ENCODE measurements around the gene ABCC4. TPM values are rescaled to one million over a fixed set of nuclear protein-coding genes. Genes with fewer than 3 reads are reported as not detected.

ABCC4 gene
- total and polyA plus RNA-seq, 2 of the 13 experiments (the other 11 are each of a cell fraction or from before 2014, with no cell fraction given), result 4.2 to 11.3 TPM

- TF ChIP-seq ATF1 (CRISPR knock-in tag; IDR thresholded peaks at IDR 0.05), result peak; percentile 62
- TF ChIP-seq MED1 (CRISPR knock-in tag; IDR thresholded peaks at IDR 0.05), result no peak
- no peak for TF ChIP-seq NFIB (CRISPR knock-in tag; IDR thresholded peaks at IDR 0.05; ENCODE audit: borderline replicate concordance)
- TF ChIP-seq, protein P1, sequence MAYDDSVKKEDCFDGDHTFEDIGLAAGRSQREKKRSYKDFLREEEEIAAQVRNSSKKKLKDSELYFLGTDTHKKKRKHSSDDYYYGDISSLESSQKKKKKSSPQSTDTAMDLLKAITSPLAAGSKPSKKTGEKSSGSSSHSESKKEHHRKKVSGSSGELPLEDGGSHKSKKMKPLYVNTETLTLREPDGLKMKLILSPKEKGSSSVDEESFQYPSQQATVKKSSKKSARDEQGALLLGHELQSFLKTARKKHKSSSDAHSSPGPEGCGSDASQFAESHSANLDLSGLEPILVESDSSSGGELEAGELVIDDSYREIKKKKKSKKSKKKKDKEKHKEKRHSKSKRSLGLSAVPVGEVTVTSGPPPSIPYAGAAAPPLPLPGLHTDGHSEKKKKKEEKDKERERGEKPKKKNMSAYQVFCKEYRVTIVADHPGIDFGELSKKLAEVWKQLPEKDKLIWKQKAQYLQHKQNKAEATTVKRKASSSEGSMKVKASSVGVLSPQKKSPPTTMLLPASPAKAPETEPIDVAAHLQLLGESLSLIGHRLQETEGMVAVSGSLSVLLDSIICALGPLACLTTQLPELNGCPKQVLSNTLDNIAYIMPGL (CRISPR knock-in tag; IDR thresholded peaks at IDR 0.05; ENCODE audit: borderline replicate concordance in 1 of 2, low read depth in 1 of 2), result no peak
- TF ChIP-seq ZBTB7B (CRISPR knock-in tag; IDR thresholded peaks at IDR 0.05), result no peak
- TF ChIP-seq SMAD3 (CRISPR knock-in tag; IDR thresholded peaks at IDR 0.05), result no peak
- TF ChIP-seq, protein P2, sequence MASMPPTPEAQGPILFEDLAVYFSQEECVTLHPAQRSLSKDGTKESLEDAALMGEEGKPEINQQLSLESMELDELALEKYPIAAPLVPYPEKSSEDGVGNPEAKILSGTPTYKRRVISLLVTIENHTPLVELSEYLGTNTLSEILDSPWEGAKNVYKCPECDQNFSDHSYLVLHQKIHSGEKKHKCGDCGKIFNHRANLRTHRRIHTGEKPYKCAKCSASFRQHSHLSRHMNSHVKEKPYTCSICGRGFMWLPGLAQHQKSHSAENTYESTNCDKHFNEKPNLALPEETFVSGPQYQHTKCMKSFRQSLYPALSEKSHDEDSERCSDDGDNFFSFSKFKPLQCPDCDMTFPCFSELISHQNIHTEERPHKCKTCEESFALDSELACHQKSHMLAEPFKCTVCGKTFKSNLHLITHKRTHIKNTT (CRISPR knock-in tag; IDR thresholded peaks at IDR 0.05), result no peak
- TF ChIP-seq CREB1 (IDR thresholded peaks at IDR 0.05), result peak; percentile 53; the same call in 1 of the 2 replicates
- peak; percentile 85 for TF ChIP-seq CREB1 (CRISPR knock-in tag; IDR thresholded peaks at IDR 0.05)
- TF ChIP-seq ARNTL (CRISPR knock-in tag; IDR thresholded peaks at IDR 0.05), result no peak
- TF ChIP-seq FOXK2 (IDR thresholded peaks at IDR 0.05), result peak; percentile 72; the same call in 1 of the 2 replicates
- peak; percentile 86; the same call in 1 of the 2 replicates for TF ChIP-seq ARID3A (IDR thresholded peaks at IDR 0.05; ENCODE audit: low read depth, low read length)
- TF ChIP-seq MAFG (CRISPR knock-in tag; IDR thresholded peaks at IDR 0.05), result no peak
- TF ChIP-seq NFIC (IDR thresholded peaks at IDR 0.05; ENCODE audit: low read length), result peak; percentile 65; the same call in 1 of the 2 replicates
- TF ChIP-seq FOXO1 (CRISPR knock-in tag; IDR thresholded peaks at IDR 0.05), result peak; percentile 72; the same call in 1 of the 2 replicates
- TF ChIP-seq, protein P3, sequence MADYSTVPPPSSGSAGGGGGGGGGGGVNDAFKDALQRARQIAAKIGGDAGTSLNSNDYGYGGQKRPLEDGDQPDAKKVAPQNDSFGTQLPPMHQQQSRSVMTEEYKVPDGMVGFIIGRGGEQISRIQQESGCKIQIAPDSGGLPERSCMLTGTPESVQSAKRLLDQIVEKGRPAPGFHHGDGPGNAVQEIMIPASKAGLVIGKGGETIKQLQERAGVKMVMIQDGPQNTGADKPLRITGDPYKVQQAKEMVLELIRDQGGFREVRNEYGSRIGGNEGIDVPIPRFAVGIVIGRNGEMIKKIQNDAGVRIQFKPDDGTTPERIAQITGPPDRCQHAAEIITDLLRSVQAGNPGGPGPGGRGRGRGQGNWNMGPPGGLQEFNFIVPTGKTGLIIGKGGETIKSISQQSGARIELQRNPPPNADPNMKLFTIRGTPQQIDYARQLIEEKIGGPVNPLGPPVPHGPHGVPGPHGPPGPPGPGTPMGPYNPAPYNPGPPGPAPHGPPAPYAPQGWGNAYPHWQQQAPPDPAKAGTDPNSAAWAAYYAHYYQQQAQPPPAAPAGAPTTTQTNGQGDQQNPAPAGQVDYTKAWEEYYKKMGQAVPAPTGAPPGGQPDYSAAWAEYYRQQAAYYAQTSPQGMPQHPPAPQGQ (CRISPR knock-in tag; IDR thresholded peaks at IDR 0.05; ENCODE audit: borderline replicate concordance), result no peak
- TF ChIP-seq, protein P4, sequence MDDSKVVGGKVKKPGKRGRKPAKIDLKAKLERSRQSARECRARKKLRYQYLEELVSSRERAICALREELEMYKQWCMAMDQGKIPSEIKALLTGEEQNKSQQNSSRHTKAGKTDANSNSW (CRISPR knock-in tag; IDR thresholded peaks at IDR 0.05; ENCODE audit: borderline replicate concordance), result no peak
- no peak for TF ChIP-seq KDM3A (CRISPR knock-in tag; IDR thresholded peaks at IDR 0.05; ENCODE audit: low read depth)
- no peak for TF ChIP-seq PHF5A (CRISPR knock-in tag; IDR thresholded peaks at IDR 0.05; ENCODE audit: low read depth, unreplicated experiment)
- TF ChIP-seq FOSL1 (CRISPR knock-in tag; IDR thresholded peaks at IDR 0.05; ENCODE audit: borderline replicate concordance), result no peak
- TF ChIP-seq, protein P5, sequence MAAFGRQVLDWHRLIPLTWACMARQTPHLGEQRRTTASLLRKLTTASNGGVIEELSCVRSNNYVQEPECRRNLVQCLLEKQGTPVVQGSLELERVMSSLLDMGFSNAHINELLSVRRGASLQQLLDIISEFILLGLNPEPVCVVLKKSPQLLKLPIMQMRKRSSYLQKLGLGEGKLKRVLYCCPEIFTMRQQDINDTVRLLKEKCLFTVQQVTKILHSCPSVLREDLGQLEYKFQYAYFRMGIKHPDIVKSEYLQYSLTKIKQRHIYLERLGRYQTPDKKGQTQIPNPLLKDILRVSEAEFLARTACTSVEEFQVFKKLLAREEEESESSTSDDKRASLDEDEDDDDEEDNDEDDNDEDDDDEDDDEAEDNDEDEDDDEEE (CRISPR knock-in tag; IDR thresholded peaks at IDR 0.05), result no peak
Observed at GRCh38 chr13:95160112-95160906, 140.9 kb downstream of the ABCC4 start (continued).

All from HepG2 (cell line).